Measurements from ENCODE around the gene FER1L5.
A peak's percentile ranks its signal among the peaks of the same experiment; 100 is the strongest.
"Not testable (repeated sequence)": the region's sequence is repeated elsewhere in the genome, so short reads cannot be mapped to it uniquely, and the experiment has no call there.

FER1L5 gene

DNA sequence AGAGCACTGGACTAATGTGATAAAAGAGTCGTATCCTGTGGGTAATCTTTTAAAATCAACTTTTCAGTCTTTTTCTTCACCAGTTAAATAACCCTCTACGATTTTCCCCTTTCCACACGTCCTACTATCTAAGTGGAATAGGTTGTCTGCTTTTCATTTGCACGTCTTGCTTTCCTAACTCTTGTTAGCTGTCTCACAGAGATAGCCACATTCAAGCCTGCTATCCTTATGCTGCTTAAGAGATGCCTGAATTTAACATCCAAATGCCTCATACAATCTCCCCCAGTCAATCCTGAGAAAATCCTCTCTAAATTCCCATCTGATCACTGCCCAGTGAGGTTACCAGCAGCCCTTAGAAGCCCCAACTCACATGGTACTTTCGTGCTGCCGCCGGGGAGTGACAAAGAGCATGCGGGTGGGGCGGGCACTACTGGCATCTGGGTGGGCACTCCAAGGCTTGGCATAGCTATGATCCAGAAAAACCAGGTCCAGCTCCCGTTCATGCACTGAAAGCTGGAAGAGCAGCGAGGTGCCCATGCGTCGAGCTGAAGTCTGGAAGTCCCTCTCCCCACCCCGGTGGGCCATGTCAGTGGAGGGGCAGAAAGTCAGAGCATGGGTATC lies 5.9 kb upstream of the FER1L5 start:
- DNase-seq (ENCODE audit: low spot score): no peak

DNA sequence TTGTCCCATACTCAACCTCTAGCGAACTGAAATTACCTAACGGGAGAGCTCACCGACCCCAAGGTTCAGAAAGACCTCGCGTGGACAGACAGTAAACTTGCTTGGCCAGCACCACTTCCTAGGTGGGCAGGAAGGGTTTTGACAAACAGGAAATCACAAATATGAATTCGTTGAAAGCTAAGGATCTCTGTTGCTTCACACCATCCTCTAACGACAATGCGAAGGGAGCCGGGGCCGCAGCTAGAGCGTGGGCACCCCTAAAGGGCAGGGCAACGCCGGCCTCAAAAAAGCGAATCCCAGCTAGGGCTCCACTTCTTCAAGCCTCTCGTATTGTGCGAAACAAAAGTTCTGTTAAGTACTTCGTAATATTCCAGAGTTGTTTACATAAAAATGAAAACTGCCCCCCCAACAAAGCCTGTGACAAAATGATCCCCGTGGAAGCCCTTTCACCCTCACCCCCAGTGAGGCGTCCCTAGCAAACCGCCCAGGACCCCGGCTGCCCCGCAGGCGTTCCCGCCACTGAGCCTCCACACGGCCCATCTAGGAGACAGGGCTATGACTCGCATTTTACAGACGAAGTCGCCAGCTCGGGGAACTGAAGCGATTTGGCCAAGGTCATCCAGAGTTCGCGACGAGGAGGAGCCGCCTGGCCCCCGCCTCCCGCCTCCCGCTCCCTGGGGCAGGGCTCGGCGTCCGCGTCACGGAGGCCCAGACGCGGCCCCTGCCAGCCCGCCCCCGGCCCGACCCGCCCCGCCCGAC lies 5.0 kb upstream of the FER1L5 start:
- peak; percentile 60 for DNase-seq (ENCODE audit: low spot score)

DNA sequence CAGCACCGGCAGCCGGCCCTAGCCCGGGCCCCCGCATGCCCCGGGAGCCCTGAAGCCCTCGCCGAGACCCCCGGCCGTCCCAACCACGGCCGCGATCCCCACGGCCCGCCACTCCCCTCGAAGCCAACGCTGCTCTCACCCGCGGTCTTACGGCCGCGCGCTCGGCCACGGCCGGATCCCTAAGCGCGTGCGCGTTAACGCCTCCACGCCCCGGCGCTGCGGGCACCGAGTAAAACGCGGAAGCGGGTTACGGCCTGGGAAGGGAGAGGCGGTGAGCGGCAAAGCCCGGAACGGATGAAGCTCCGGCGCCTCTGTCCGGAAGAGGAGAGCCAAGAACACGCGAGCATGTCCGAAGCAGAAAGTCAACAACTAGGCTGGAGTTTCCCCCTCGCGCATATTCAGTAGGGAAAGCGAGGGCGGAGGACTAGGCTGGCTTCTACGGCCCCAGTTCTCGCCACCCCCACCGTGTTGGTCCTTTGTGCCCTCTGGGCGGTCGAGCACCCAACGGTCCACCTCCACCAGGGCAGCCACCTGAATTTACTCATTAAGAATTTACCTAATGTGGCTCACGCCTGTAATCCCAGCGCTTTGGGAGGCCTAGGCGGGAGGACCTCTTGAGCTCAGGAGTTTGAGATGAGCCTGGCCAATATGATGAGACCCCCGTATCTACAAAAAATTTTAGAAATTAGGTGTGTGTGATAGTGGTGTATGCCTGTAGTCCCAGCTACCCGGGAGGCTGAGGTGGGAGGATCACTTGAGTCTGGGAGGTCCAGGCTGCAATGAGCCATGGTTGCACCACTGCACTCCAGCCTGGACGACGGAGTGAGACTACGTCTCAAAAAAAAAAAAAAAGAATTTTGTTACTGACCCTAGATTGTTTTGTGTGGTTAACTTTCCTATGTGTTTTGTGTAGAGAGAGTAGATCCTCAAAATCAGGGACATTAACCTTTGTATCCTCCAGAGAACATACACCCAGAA lies 4.1 kb upstream of the FER1L5 start, which contains the start of gene KANSL3:
Gene KANSL3, minus strand, starts transcription at position 169 of the 978 bp plus-strand sequence. CDS start 1,177 bp downstream, outside the sequence.
- DNase-seq (ENCODE audit: low spot score): peak; percentile 85

DNA sequence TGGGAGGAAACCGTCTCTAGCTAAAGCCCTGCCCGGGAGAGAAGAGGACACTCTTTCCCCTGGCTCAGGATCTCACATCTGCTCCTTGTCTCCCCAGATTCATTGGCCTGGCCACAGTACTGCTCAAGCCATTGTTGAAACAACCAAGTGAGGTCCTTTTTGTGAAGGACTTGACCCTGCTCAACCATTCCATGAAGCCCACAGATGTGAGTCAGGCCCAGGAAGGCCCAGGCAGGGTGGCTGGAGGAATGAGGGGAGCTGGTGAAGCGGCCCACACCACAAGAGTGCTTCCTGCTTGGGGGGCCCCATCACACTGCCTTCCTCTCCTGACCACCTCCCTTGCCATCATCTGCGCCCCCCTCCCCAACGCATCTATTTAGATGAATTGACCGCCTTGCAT lies 5.1 kb downstream of the FER1L5 start:
- DNase-seq (ENCODE audit: low spot score): no peak

DNA sequence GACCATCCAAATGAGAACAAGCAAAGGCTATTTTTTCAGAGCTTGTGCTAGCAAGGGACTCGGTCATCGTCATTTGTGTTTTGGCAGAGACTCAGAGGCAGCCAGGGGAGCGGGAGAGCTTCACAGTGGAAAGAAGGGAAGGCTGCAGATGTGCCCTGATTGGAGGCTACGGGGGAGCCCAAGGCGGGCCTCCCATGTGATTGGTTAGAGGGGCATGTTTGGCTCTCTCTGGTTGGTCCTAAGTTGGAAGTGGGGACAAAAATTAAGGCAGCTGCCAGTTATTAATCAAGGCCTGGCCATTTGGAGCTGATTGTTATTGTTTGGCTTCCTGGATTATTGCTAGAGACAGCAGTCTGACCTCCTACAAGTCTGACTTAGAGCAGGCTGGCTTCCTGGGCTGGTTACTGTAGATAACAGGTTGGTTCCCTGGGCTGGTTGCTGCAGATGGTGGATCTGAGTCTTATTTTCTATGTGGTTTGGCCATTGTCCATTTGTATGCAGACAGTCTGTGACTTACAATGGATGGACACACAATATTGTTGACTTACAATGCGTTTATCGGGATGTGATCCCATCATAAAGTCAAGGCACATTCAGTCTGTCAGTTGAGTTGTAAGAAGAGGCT lies 5.9 kb downstream of the FER1L5 start:
- no peak for DNase-seq (ENCODE audit: low spot score)

DNA sequence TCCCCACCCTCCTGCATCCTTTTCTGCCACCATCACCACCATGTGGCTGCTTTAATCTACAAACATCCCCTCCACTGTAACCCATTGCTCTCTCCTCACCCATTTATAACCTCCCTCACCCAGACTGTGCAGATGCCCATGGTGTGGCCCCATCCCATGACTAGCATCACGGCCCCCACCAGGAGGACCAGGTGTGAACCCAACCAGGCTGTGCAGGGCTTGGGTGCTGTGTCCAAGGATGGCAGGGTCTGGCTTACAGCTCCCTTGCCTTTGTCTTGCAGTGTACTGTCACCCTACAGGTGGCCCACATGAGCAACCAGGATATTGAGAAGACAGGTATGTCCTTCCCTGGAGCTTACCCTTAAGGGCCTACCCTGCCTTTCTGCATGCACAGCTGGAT lies 6.8 kb downstream of the FER1L5 start:
- no peak for DNase-seq (ENCODE audit: low spot score)

DNA sequence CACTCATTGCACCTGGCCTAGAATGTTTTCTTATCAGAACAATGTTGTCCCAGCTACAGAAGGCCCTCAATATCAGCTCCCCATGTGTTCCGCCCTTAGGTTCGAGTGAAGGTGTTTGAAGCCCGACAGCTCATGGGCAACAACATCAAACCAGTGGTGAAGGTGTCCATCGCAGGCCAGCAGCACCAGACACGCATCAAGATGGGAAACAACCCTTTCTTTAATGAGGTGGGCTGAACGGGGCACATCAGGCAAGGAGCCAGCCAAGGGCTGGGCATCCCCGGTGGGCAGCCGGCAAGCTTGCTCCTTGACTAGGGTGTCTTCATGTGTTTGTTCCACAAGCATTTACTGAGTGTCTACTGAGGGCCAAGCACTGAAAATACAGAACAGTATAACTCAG lies 9.2 kb downstream of the FER1L5 start:
- no peak for DNase-seq (ENCODE audit: low spot score)

DNA sequence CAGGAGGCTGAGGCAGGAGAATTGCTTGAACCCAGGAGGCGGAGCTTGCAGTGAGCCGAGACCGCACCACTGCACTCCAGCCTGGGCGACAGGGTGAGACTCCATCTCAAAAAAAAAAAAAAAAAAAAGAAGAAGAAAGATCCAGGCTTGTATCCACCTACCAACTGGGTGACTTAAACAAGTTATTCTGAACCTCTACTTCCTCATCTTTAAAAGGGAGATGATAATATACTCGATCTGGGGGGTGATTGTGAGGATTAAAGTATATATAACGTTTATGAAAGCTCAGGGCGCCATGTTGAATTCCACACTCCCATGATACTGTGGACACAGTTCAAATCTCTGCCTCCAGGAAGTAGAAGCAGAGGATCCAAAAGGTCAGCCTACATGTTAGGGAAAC lies 12.2 kb downstream of the FER1L5 start:
- not testable (repeated sequence) for DNase-seq (ENCODE audit: low spot score)

DNA sequence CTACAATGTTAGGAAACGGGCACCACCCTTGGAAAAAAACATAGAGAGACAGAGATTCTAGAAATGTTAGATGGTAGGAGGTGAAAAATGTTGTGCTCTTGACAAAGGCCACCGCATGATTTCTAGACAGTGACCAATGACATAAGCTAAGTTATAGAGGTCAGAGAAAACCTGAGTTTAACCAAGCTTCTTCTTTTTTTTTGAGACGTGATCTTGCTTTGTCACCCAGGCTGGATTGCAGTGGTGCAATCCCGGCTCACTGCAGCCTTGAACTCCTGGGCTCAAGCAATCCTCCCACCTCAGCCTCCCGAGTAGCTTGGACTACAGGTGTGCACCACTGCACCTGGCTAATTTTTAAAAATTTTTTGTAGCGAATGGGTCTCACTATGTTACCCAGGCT lies 13.0 kb downstream of the FER1L5 start:
- DNase-seq (ENCODE audit: low spot score): no peak

DNA sequence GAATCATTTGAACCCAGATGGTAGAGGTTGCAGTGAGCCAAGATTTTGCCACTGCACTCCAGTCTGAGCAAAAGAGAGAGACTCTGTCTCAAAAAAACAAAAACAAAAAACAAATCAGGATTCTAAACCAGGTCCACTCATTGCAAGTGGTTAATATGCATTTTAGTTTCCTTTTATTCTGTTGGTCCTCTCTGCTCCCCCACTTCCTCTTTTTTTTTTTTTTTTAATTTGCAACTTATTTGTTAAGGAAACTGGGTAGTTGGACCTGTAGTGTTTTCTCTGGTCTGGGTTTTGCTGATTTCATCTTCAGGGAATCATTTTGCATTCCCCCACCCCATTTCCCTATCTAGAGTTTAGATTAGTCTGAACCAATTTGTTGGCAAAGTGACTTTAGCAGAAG lies 14.0 kb downstream of the FER1L5 start:
- DNase-seq (ENCODE audit: low spot score): no peak

DNA sequence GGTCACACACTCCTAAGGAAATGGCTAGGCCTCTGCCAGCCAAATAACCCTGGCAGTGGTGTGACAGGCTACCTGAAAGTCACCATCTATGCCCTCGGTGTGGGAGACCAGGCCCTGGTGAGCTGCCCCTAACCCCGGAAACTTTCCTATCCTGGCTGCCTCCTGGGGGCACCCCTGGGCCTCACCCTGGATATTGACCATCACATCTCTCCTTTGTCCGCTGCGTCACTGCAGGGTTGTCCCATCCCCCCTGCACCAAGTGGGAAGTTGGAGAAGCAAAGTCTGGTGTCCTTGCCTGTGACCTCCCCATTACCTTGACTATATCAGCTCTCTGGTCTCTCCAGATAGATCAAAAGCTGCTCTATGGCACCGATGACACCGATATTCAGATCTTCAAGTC lies 18.8 kb downstream of the FER1L5 start:
- DNase-seq (ENCODE audit: low spot score): no peak

DNA sequence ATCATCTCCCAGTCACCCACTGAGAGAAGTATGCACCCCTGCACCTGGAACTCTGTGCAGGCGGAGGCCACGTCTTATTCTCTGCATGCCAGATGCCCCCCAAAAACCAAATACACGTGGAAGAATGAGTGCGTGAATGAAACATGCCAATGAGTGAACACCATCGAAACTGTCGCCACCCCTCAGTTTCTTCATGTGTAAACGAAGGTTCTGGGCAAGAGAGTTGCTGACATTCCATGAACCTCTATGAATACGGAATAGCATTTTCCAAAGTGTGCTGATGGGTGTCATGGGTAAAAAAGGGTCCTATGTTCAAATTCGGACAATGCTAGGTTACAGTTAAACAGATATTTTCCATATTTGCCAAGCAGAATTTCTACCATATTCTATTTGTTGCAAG lies 19.8 kb downstream of the FER1L5 start:
- DNase-seq (ENCODE audit: low spot score): no peak

DNA sequence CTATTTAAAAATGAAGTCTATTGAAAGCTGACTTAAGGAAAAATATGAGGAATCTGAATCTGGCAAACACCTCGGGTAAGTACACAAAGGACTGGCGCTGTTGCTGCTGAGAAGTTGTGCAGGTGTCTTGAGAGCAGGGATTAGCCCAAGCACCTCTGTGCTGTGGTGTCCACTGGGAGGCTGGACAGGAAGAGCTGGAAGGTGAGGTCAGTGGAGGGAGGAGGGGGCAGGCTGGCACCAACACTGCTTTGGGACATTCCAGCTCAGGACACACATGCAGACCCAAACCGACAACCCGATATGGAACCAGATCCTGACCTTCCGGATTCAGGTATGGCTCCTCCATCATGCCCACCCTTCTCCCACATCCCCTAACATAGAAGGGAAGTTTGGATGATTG lies 20.6 kb downstream of the FER1L5 start:
- no peak for DNase-seq (ENCODE audit: low spot score)

DNA sequence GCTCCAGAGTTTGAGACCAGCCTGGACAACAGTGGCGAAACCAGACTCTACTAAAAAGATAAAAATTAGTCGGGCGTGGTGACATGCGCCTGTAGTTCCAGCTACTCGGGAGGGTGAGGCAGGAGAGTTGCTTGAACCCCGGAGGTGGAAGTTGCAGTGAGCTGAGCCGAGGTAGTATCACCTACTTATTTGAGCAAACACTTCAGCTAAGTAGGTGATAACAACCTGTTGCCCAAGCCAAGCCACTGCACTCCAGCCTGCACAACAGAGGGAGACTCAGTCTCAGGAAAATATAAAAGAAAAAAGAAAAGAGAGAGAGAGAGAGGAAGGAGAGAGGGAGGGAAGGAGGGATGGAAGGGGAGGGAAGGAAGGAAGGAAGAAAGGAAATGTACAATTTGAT lies 21.3 kb downstream of the FER1L5 start:
- no peak for DNase-seq (ENCODE audit: low spot score)

DNA sequence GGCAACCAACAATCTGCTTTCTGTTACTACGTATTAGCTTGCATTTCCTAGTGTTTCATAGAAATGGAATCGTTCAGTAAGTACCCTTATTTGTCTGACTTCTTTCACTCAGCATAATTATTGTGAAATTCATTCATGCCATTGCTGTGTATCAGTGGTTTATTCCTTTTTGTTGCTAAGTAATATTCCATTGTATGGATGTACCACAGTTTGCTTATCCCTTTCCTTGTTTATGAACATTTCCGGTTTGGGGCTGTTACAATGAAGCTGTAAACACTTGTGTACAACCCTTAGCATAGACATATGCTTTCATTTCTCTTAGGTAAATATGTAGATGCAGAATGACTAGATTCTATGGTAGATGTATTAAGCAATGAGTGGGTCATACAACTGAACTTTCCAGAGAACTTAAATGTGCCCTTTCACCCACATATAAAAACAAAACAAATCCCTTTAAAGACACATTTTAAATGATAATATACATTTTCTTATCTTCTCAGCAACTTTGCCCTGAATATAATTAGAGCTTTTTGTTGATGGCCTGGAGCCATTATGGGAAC lies 21.9 kb downstream of the FER1L5 start:
- no peak for DNase-seq (ENCODE audit: low spot score)

DNA sequence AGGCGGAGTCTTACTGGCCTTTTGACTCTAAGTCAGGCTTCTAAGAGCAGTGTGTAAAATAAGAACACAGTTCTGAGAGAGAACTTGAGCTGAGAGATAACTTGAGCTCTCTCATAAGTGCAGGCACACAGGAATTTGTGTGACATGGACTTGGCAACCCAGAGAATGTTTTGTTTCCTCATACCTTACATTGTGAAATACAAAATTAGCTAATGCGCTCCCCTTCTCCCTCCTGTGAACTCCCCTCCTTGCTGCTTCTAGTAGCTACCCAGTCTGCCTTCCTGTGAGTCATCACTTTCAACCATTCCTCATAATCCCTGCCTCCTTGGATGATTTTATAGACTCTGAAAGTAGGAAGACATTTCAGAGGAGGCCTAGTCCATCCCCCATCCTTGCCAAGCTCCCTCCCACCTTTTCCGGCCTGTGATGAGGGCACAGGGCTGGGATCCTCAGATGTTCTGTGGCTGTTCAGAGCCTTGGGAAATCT lies 22.6 kb downstream of the FER1L5 start:
- no peak for DNase-seq (ENCODE audit: low spot score)

DNA sequence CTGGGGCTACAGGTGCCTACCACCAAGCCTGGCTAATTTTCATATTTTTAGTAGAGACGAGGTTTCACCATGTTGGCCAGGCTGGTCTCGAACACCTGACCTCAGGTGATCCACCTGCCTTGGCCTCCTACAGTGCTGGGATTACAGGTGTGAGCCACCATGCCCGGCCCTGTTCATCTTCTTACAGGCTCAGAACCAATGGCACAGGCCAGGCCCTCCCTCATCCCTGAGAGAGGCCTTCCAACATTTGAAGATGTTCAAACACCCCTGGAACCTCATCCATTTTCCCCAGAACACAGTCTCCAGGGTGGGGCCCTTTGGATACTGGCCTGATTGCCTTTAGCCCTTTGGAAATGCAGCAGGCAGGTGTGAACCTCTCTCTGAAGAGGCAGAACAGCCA lies 23.2 kb downstream of the FER1L5 start:
- DNase-seq (ENCODE audit: low spot score): not testable (repeated sequence)

DNA sequence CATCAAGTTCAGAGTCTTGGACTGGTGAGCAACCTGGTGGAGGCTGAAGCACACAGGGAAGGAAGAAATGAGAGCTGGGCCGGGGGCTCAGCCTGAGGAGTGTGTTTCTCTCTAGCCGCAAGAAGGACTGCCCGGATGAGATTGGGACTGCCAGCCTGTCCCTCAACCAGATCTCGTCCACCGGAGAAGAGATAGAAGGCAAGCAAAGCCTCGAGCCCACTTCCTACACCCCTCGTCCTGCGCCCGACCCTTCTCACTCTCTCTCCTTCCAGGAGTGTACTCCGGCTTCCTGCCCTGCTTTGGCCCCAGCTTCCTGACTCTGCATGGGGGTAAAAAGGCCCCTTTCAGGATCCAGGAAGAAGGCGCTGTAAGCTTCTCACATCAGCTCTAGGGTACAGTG lies 26.2 kb downstream of the FER1L5 start:
- no peak for DNase-seq (ENCODE audit: low spot score)

DNA sequence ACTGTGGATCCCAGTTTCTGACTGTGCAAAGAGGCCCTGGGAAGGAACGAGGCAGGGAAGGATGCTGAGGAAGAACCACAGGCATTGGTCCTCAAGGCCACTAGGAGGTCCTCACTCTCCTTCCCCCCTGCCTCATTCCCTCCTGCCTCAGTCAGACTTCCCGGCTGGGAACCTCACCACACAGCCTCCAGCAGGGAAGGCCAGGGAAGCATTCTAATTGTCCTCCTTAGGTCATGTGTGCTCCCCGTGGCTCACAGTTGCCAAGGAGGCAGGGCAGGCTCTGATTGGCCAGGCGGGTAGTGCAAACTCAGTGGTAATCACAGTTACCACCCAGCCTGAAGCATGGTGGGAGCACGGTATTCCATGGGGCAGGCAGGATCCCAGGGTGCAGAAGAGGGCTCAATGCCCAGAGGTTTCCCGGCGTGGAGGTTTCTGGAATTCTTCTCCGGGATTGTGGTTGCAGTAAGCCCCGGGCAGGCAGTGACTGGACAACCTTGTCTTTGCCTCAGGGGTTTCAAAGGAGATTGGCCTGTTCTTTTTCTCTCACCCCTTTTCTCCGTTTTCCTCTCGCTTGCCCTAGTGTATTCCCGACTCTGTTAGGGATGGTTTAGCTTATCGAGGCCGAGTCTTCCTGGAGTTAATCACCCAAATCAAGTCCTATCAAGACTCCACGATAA lies 27.1 kb downstream of the FER1L5 start:
- DNase-seq (ENCODE audit: low spot score): no peak

DNA sequence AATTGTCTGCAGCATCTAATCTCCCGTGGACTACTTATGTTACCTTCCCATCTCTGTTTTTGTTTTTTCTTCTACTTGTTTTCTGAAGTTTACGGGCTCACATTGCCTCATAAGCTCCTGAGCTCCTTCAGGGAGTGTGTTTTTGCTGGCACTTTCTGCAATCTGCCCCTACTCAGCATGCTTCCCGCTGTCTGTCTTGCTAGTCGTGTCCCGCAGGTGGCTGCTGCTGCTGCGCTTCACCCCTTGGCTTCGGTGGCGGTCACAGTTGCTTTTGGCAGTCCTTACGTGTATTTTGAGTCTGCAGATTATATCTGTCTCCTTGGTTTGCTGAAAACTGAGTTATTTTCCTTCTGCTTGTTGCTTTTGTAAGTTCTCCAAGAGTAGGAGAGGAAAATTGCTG lies 37.3 kb downstream of the FER1L5 start:
- DNase-seq (ENCODE audit: low spot score): no peak

DNA sequence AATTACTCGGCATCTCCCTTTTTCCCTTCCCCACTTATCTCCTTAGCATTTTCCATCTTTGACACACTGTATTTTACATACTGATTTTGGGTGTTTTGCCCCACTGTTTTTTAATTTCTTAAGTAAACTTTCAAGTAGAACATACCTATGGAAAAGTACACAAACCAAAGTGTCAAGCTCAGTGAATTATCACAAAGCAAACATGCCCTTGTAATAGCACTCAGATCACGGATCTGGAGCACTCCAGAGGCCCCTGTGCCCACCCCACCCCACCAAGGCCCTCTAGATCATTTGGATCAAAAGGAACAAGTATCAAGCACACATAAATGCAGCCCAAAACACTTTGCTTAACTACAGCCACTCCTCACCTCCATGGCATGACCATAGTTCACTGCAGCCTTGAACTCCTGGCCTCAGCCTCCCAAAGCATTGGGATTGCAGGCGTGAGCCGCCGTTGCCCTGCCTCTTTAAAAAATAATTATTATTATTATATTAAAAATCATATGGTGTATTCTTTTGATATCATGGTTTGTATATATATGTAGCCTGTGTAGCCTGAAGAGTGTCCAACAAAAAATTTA lies 38.1 kb downstream of the FER1L5 start:
- no peak for DNase-seq (ENCODE audit: low spot score)

Data from HuH-7.5 (cell line).